Loucy (cell line): ENCODE data around the gene TBL1X.

Experiments used
- CTCF ChIP-seq: fragments of 200-600 bp; sonication (generic); conservative IDR thresholded peaks from 2 replicates; pipeline ENCODE4 v1.5.1; 2014; ENCODE audit warnings: mild to moderate bottlenecking, antibody characterized with exemption, low read length
- EZH2phosphoT487 ChIP-seq: fragments of 200-600 bp; IDR thresholded peaks from 2 replicates; pipeline ENCODE4 v1.6.1; 2018; ENCODE audit warnings: antibody characterized with exemption, mild to moderate bottlenecking, moderate library complexity, borderline replicate concordance

GRCh38 chrX:9429767-9430166 lies 35.1 kb upstream of the TBL1X start:
- TF ChIP-seq EZH2phosphoT487 (no peak), CTCF (no peak)
